ENCODE results near the gene JDP2. TPM values are rescaled to one million over a fixed set of nuclear protein-coding genes. Genes with fewer than 3 reads are reported as not detected.

JDP2 gene
- total RNA-seq, 1 donor from 2014 or later, result 58.0 TPM

GRCh38 chr14:75383721-75384120 is 44.1 kb upstream of the JDP2 start:
- no peaks in the 10 kb centered on the region for H3K36me3 ChIP-seq
- ATAC-seq, result peak; percentile 69
- TF ChIP-seq CTCF (IDR thresholded peaks at IDR 0.05), result no peak

GRCh38 chr14:75389679-75390078 is 38.1 kb upstream of the JDP2 start:
- no peaks in the 10 kb centered on the region for H3K9me3 ChIP-seq
- no peaks in the 10 kb centered on the region for H3K36me3 ChIP-seq
- ATAC-seq (no peak), DNase-seq (no peak)
- H3K4me1 ChIP-seq, result no peaks in the 10 kb centered on the region
- intact Hi-C loops (cut with DNase I), result no loop called here
- no peak overlapping the region for H3K4me3 ChIP-seq
- TF ChIP-seq CTCF (IDR thresholded peaks at IDR 0.05), result no peak
- no peak overlapping the region for H3K27ac ChIP-seq
- H3K27me3 ChIP-seq, result no peaks in the 10 kb centered on the region

More at GRCh38 chr14:75383721-75384120, 44.1 kb upstream of the JDP2 start:
- DNase-seq, result no peak
- Histone ChIP-seq H3K27me3 (no peaks in the 10 kb centered on the region), H3K9me3 (no peaks in the 10 kb centered on the region), H3K4me3 (no peak overlapping the region), H3K4me1 (no peaks in the 10 kb centered on the region), H3K27ac (no peak overlapping the region)
- intact Hi-C loops (cut with DNase I), result no loop called here

- ATAC-seq (no peak), DNase-seq (no peak)
- Histone ChIP-seq H3K4me3 (no peak overlapping the region), H3K4me1 (no peaks in the 10 kb centered on the region), H3K27ac (no peak overlapping the region), H3K36me3 (no peaks in the 10 kb centered on the region), H3K9me3 (no peaks in the 10 kb centered on the region), H3K27me3 (no peaks in the 10 kb centered on the region)
- intact Hi-C loops (cut with DNase I), result no loop called here
- TF ChIP-seq CTCF (IDR thresholded peaks at IDR 0.05), result no peak
These were observed 37.6 kb upstream of the JDP2 start for GRCh38 chr14:75390183-75390582.

GRCh38 chr14:75391953-75392352 is 35.9 kb upstream of the JDP2 start:
- ATAC-seq (no peak), DNase-seq (no peak)
- intact Hi-C loops (cut with DNase I), result no loop called here
- Histone ChIP-seq H3K4me3 (no peak overlapping the region), H3K4me1 (no peaks in the 10 kb centered on the region), H3K27ac (no peak overlapping the region), H3K27me3 (no peaks in the 10 kb centered on the region), H3K36me3 (no peaks in the 10 kb centered on the region), H3K9me3 (no peaks in the 10 kb centered on the region)
- no peak for TF ChIP-seq CTCF (IDR thresholded peaks at IDR 0.05)

GRCh38 chr14:75392686-75393641 is 34.9 kb upstream of the JDP2 start:
- no peak overlapping the region for H3K27ac ChIP-seq
- TF ChIP-seq CTCF (IDR thresholded peaks at IDR 0.05), result no peak
- no peaks in the 10 kb centered on the region for H3K9me3 ChIP-seq
- no peak for DNase-seq
- H3K27me3 ChIP-seq, result no peaks in the 10 kb centered on the region
- H3K4me1 ChIP-seq, result no peaks in the 10 kb centered on the region
- no peak for ATAC-seq
- no peak overlapping the region for H3K4me3 ChIP-seq
- intact Hi-C loops (cut with DNase I), result no loop called here
- no peaks in the 10 kb centered on the region for H3K36me3 ChIP-seq

Data from upper lobe of right lung (tissue), 1 donor.